K562 (cell line): ENCODE results near the gene MYO10. TPM values are rescaled to one million over a fixed set of nuclear protein-coding genes. Genes with fewer than 3 reads are reported as not detected.
"Not testable (repeated sequence)": the region's sequence is repeated elsewhere in the genome, so short reads cannot be mapped to it uniquely, and the experiment has no call there.

ENCODE experiments used
- ATAC-seq: fragments of 200-7000 bp; cut with Tn5 transposase; 3 replicates; pipeline ENCODE4 v1.9.1; 2020; ENCODE audit warnings: moderate library complexity
- BruUV-seq: library from RNA; stranded (reverse); fragments of 400-500 nt; replicated peaks from 2 replicates; lab custom pipeline; 2021; lab: Mats Ljungman, UMichigan
- CTCF ChIA-PET: fragments of 300-600 bp; formaldehyde crosslinking; extraction: SDS; loops from one replicate; lab custom pipeline; 2021; ENCODE audit warnings: low intra/inter-chr PET ratio; lab: Yijun Ruan, JAX
- POLR2A ChIA-PET: fragments of 300-600, 350-650 bp; sonication (Branson Sonifier 250); formaldehyde crosslinking; extraction: SDS; loops from one replicate; lab custom pipeline; 2021; ENCODE audit warnings: antibody characterized with exemption, inconsistent platforms; lab: Yijun Ruan, JAX
- DNase-seq, 4 experiments: peaks; one replicate each; pipeline versions ENCODE4 v3.0.0 to v3.0.0-alpha.2; 2011 to 2018; ENCODE audit warnings: low spot score in 3 of 4, mixed read lengths in 3 of 4; ENCODE audit errors: extremely low read depth in 1 of 4
- FAIRE-seq: peaks from 2 replicates; lab custom pipeline; 2011; peaks lifted over from hg19 to GRCh38; lab: Jason Lieb, UNC
- H2AFZ ChIP-seq: 2 replicates; pipeline ENCODE4 v1.6.0; 2011; ENCODE audit warnings: low read depth, low read length, control low read depth, inconsistent platforms
- H3K27ac ChIP-seq: fragments of 200-600 bp; 3 replicates; pipeline ENCODE4 v1.8.0; 2011; ENCODE audit warnings: low read depth, mild to moderate bottlenecking, control low read depth, inconsistent platforms, low read length, moderate library complexity, mixed read lengths; ENCODE audit errors: extremely low read depth
- H3K27me3 ChIP-seq, 2 experiments: fragments of 300-600 bp in 1 of 2; 2 replicates in 1 of 2; 3 replicates in 1 of 2; pipeline versions ENCODE4 v1.6.0 to v1.8.0; 2011; ENCODE audit warnings: inconsistent platforms in 2 of 2, low read length in 2 of 2, mild to moderate bottlenecking in 1 of 2, mixed read lengths in 1 of 2, moderate library complexity in 1 of 2; ENCODE audit not compliant: control insufficient read depth in 2 of 2, insufficient read depth in 2 of 2
- H3K36me3 ChIP-seq: fragments of 300-600 bp; 3 replicates; pipeline ENCODE4 v1.8.0; 2011; ENCODE audit warnings: mild to moderate bottlenecking, low read length, inconsistent platforms; ENCODE audit not compliant: control insufficient read depth, insufficient read depth
- H3K4me1 ChIP-seq, 2 experiments: fragments of 200-600 bp in 1 of 2; replicated peaks in 1 of 2; 2 replicates in 1 of 2; 3 replicates in 1 of 2; pipeline versions ENCODE4 v1.5.1 to v1.8.0; 2011; ENCODE audit warnings: inconsistent platforms in 2 of 2, low read length in 2 of 2, mild to moderate bottlenecking in 1 of 2, mixed read lengths in 1 of 2, moderate library complexity in 1 of 2; ENCODE audit not compliant: control insufficient read depth in 2 of 2, insufficient read depth in 2 of 2
- H3K4me2 ChIP-seq: 2 replicates; pipeline ENCODE4 v1.6.1; 2011; ENCODE audit warnings: low read length, control low read depth, inconsistent platforms, mixed read lengths; ENCODE audit not compliant: insufficient read depth
- H3K4me3 ChIP-seq: fragments of 200-600 bp; sonication (generic), shearing (Covaris generic); 2 replicates; pipeline ENCODE4 v1.5.1; 2016; ENCODE audit warnings: control low read depth, inconsistent platforms
- H3K79me2 ChIP-seq: fragments of 200-600 bp; 3 replicates; pipeline ENCODE4 v1.8.0; 2011; ENCODE audit warnings: low read length, inconsistent platforms; ENCODE audit not compliant: control insufficient read depth, insufficient read depth
- H3K9ac ChIP-seq, 2 experiments: 2 replicates each; pipeline versions ENCODE4 v1.6.0 to v1.6.1; 2011; ENCODE audit warnings: low read depth in 2 of 2, low read length in 2 of 2, control low read depth in 1 of 2, inconsistent platforms in 1 of 2, mild to moderate bottlenecking in 1 of 2, mixed read lengths in 1 of 2; ENCODE audit not compliant: insufficient read depth in 1 of 2
- H3K9me1 ChIP-seq: one replicate; pipeline ENCODE4 v1.6.0; 2011; ENCODE audit warnings: inconsistent platforms, mild to moderate bottlenecking, low read length, moderate library complexity; ENCODE audit not compliant: control insufficient read depth, insufficient read depth
- H3K9me3 ChIP-seq: replicated peaks from 2 replicates; pipeline ENCODE4 v1.5.1; 2011; ENCODE audit warnings: low read depth, low read length, inconsistent platforms; ENCODE audit not compliant: control insufficient read depth, insufficient read depth
- H4K20me1 ChIP-seq: replicated peaks from 2 replicates; pipeline ENCODE4 v1.6.1; 2011; ENCODE audit warnings: low read length, inconsistent platforms, mixed read lengths; ENCODE audit not compliant: control insufficient read depth, insufficient read depth
- KLF13 ChIP-seq: fragments of 450-650 bp; IDR thresholded peaks from 2 replicates; pipeline ENCODE4 v1.6.1; 2016; ENCODE audit warnings: missing genetic modification characterization, low read depth, mild to moderate bottlenecking, missing compliant biosample characterization, moderate library complexity, borderline replicate concordance
- PCBP1 ChIP-seq: fragments of 200-400 bp; formaldehyde crosslinking; IDR thresholded peaks from 2 replicates; pipeline ENCODE4 v1.6.1; 2018; ENCODE audit warnings: mild to moderate bottlenecking, low read depth, low read length; ENCODE audit not compliant: poor library complexity, severe bottlenecking
- PHB ChIP-seq: fragments of 250-450 bp; sonication (Bioruptor Pico); IDR thresholded peaks from 2 replicates; pipeline ENCODE4 v1.5.0; 2021
- WGBS: fragments of 100-300 bp; shearing (Covaris generic); methylation state at CpG from one replicate; pipeline ENCODE4 v1.1.6; 2016; ENCODE audit warnings: low coverage, mixed read lengths; ENCODE audit not compliant: insufficient coverage; ENCODE audit errors: missing lambda C conversion rate; 5-methylcytosine and 5-hydroxymethylcytosine counted together
- in situ Hi-C: fragments of 300-500 bp; cut with MboI; formaldehyde crosslinking; loops from 4 replicates; pipeline ENCODE4 v1.15.0; 2018; ENCODE audit warnings: inconsistent platforms, mixed read lengths
- intact Hi-C: fragments of 100-400 bp; cut with micrococcal nuclease; formaldehyde crosslinking; loops from 2 replicates; pipeline ENCODE4 v1.14.2; 2022
- polyA plus RNA-seq, 8 experiments: library from polyadenylated mRNA; depleted of rRNA in 4 of 8; stranded (reverse) in 5 of 8; unstranded in 3 of 8; fragments of >200 nt; fragmentation: Nextera tagmentation in 2 of 8; fragmentation: Illumina TruSeq in 1 of 8; extraction: Ambion mirVana in 2 of 8; extraction: Trizol in 1 of 8; gene quantifications; 2 replicates each; pipeline versions ENCODE4 v1.2.1 to v1.2.3, GENCODE V29; 2011 to 2014; ENCODE audit warnings: inconsistent platforms in 1 of 8, missing spikeins in 1 of 8
- total RNA-seq, 7 experiments: library from RNA; depleted of rRNA in 6 of 7; stranded (reverse); fragments of >200 nt in 6 of 7; fragmentation: Illumina TruSeq in 2 of 7; extraction: Trizol in 2 of 7; gene quantifications; 2 replicates each; pipeline versions ENCODE4 v1.2.1 to v1.2.3, GENCODE V29; 2011 to 2021; ENCODE audit warnings: low replicate concordance in 1 of 7
- TF ChIP-seq, protein P1 (sequence below), 3 experiments: IDR thresholded peaks in 2 of 3; conservative IDR thresholded peaks in 1 of 3; 2 replicates each; pipeline ENCODE4 v1.5.1; 2011 to 2012; ENCODE audit warnings: low read length in 3 of 3, mild to moderate bottlenecking in 3 of 3, control low read depth in 2 of 3, improper control_type of control experiment in 1 of 3, inconsistent platforms in 1 of 3, low read depth in 1 of 3, mixed read lengths in 1 of 3, moderate library complexity in 1 of 3; ENCODE audit not compliant: insufficient read depth in 2 of 3
- TF ChIP-seq, protein P2 (sequence below): fragments of 450-650 bp; IDR thresholded peaks from 2 replicates; pipeline ENCODE4 v1.6.1; 2016; ENCODE audit warnings: missing biosample characterization, missing genetic modification characterization

MYO10 gene
- total and polyA plus RNA-seq, 9 of the 15 experiments (the other 6 are each of a cell fraction or from before 2014, with no cell fraction given) = 0.04 to 0.24 TPM; not detected in 7

DNA sequence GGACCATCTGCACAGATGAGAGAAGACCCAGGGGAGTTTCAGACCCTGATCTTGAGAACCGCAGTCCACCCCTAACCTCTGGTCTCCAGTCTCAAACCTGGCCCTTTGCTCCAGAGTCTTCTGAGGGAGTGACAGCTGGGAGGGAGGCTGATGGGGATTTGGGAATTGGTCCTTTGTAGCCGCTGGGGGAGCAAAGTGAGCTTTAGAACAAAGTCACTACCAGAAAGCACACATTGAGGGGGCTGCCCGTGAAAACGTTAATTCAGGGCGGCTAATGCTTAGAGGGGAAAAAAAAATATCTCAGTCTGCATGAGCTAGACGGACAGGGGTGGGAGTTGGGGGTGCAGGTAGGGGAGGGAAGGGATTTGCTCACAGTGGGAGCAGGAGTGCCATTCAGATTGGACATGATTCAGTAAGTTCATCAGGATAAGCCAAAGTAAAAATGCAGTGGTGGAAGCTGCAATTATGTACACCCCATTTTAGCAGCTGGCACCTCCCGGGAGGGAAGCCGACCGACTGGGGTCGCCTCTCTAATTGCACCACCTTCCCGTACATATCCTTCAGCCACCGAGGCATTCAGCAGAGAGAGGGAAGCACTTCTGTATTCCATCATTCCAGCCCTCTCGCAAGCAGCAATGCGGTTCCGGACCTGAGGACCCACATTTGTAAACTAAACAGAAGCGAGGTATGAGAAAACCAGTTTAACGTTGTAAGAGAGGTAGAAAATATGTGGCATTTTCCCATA lies 195.8 kb downstream of the MYO10 start:
- CTCF ChIA-PET = no interaction called here
- FAIRE-seq = no peak
- no peaks in the 10 kb centered on the region for H3K4me1 ChIP-seq
- no peak overlapping the region for H3K4me3 ChIP-seq
- no peak for ATAC-seq
- H3K27ac ChIP-seq = no peak overlapping the region
- no TSS peak for BruUV-seq
- TF ChIP-seq, protein P1, sequence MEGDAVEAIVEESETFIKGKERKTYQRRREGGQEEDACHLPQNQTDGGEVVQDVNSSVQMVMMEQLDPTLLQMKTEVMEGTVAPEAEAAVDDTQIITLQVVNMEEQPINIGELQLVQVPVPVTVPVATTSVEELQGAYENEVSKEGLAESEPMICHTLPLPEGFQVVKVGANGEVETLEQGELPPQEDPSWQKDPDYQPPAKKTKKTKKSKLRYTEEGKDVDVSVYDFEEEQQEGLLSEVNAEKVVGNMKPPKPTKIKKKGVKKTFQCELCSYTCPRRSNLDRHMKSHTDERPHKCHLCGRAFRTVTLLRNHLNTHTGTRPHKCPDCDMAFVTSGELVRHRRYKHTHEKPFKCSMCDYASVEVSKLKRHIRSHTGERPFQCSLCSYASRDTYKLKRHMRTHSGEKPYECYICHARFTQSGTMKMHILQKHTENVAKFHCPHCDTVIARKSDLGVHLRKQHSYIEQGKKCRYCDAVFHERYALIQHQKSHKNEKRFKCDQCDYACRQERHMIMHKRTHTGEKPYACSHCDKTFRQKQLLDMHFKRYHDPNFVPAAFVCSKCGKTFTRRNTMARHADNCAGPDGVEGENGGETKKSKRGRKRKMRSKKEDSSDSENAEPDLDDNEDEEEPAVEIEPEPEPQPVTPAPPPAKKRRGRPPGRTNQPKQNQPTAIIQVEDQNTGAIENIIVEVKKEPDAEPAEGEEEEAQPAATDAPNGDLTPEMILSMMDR (IDR thresholded peaks at IDR 0.05 in 2 of 3, conservative IDR thresholded peaks at IDR 0.05 in 1 of 3; ENCODE audit: insufficient read depth in 2 of 3, low read depth in 1 of 3, low read length in 3 of 3) = no peak
- no peak for TF ChIP-seq PHB
- no peak for TF ChIP-seq PCBP1
- TF ChIP-seq, protein P2, sequence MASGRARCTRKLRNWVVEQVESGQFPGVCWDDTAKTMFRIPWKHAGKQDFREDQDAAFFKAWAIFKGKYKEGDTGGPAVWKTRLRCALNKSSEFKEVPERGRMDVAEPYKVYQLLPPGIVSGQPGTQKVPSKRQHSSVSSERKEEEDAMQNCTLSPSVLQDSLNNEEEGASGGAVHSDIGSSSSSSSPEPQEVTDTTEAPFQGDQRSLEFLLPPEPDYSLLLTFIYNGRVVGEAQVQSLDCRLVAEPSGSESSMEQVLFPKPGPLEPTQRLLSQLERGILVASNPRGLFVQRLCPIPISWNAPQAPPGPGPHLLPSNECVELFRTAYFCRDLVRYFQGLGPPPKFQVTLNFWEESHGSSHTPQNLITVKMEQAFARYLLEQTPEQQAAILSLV (tag) = no peak
- no peak for TF ChIP-seq KLF13 (tag)
- TF ChIP-seq, all 486 proteins: peak for 0
- H3K9ac ChIP-seq = no peak overlapping the region
- WGBS = under 1% methylated on average over 17 of the region's 17 CpGs
- intact Hi-C loops (no loop called here), in situ Hi-C loops (no loop called here)
- no peaks in the 10 kb centered on the region for H3K79me2 ChIP-seq
- H3K9me3 ChIP-seq = no peaks in the 10 kb centered on the region
- H3K27me3 ChIP-seq = peaks cover 12 to 23% of the 10 kb centered on the region in 2 experiments; a peak in 4 of 5 replicates
- H3K4me2 ChIP-seq = no peak overlapping the region
- no peak overlapping the region for H2AFZ ChIP-seq
- no peak for DNase-seq
- no peaks in the 10 kb centered on the region for H3K9me1 ChIP-seq
- H3K36me3 ChIP-seq = no peaks in the 10 kb centered on the region
- no peaks in the 10 kb centered on the region for H4K20me1 ChIP-seq
- POLR2A ChIA-PET = interaction anchor here (0.9 kb wide), 1 partner anchor 163 kb away, joined by 3 read pairs; no protein-coding TSS in a partner anchor

DNA sequence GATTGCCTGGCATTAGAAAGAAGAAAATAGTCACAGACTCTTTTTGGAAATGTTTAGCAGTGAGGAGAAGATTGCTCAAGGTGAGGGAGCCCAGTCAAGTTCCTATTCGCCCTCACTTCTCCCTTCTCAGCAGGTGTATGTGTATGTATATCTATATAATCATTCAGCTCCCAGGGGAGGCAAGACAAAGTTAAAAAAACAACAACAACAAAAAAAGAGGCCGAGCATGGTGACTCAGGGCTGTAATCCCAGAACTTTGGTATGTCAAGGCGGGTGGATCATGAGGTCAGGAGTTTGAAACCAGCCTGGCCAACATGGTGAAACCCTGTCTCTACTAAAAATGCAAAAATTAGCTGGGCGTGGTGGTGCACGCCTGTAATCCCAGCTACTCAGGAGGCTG lies 197.7 kb downstream of the MYO10 start:
- CTCF ChIA-PET, FAIRE-seq, H3K27ac ChIP-seq: not testable (repeated sequence)

More for the DNA sequence above, 197.7 kb downstream of the MYO10 start:
- H3K36me3 ChIP-seq, ATAC-seq, DNase-seq, H3K4me2 ChIP-seq, H3K4me1 ChIP-seq, H2AFZ ChIP-seq, BruUV-seq, H3K9ac ChIP-seq, H3K9me1 ChIP-seq, H3K79me2 ChIP-seq, H4K20me1 ChIP-seq, intact Hi-C loops, H3K4me3 ChIP-seq, H3K9me3 ChIP-seq, in situ Hi-C loops: not testable (repeated sequence)
- WGBS = 3% methylated on average over 5 of the region's 5 CpGs
- POLR2A ChIA-PET = interaction anchor here (1.2 kb wide), 1 partner anchor 10 kb away, joined by 3 read pairs; no protein-coding TSS in a partner anchor
- H3K27me3 ChIP-seq = peaks cover 7 to 20% of the 10 kb centered on the region in 2 experiments; a peak in 3 of 5 replicates
